Measurements from ENCODE around the gene TBCCD1.
A peak's percentile ranks its signal among the peaks of the same experiment; 100 is the strongest.
"Not testable (repeated sequence)": the region's sequence is repeated elsewhere in the genome, so short reads cannot be mapped to it uniquely, and the experiment has no call there.

TBCCD1 gene

GRCh38 chr3:186570941-186571643 is 4.0 kb upstream of the TBCCD1 start:
- DNase-seq (ENCODE audit: low read depth) = no peak

GRCh38 chr3:186570096-186570940 is 3.2 kb upstream of the TBCCD1 start, which contains the start of gene DNAJB11:
Gene DNAJB11, plus strand, starts transcription at chr3:186570720. Its CDS starts 178 bp downstream, at chr3:186570898.
- TF ChIP-seq CTCF (conservative IDR thresholded peaks at IDR 0.05; ENCODE audit: low read length) = no peak
- peak within 1 kb of the TSS; percentile 90 for H3K4me3 ChIP-seq (ENCODE audit: low read length)
- peak; percentile 100 for DNase-seq (ENCODE audit: low read depth)

More at GRCh38 chr3:186570941-186571643, 4.0 kb upstream of the TBCCD1 start:
- H3K4me3 ChIP-seq (ENCODE audit: low read length) = peak overlapping the region; percentile 90
- no peak for TF ChIP-seq CTCF (conservative IDR thresholded peaks at IDR 0.05; ENCODE audit: low read length)

GRCh38 chr3:186569779-186570095 is 2.6 kb upstream of the TBCCD1 start:
- H3K4me3 ChIP-seq (ENCODE audit: low read length) = peak overlapping the region; percentile 90
- no peak for DNase-seq (ENCODE audit: low read depth)
- TF ChIP-seq CTCF (conservative IDR thresholded peaks at IDR 0.05; ENCODE audit: low read length) = no peak

GRCh38 chr3:186569361-186569760 is 2.2 kb upstream of the TBCCD1 start:
- H3K4me3 ChIP-seq (ENCODE audit: low read length) = peak overlapping the region; percentile 90
- DNase-seq (ENCODE audit: low read depth) = not testable (repeated sequence)

- DNase-seq (ENCODE audit: low read depth) = no peak
- no peak for TF ChIP-seq CTCF (conservative IDR thresholded peaks at IDR 0.05; ENCODE audit: low read length)
- peak overlapping the region; percentile 96 for H3K4me3 ChIP-seq (ENCODE audit: low read length)
Observed at GRCh38 chr3:186566772-186567071, 417 bp downstream of the TBCCD1 start.

GRCh38 chr3:186564586-186564985 is 2.6 kb downstream of the TBCCD1 start:
- H3K4me3 ChIP-seq (ENCODE audit: low read length) = no peak overlapping the region
- no peak for DNase-seq (ENCODE audit: low read depth)
- TF ChIP-seq CTCF (conservative IDR thresholded peaks at IDR 0.05; ENCODE audit: low read length) = no peak

- DNase-seq (ENCODE audit: low read depth) = no peak
- no peak overlapping the region for H3K4me3 ChIP-seq (ENCODE audit: low read length)
- no peak for TF ChIP-seq CTCF (conservative IDR thresholded peaks at IDR 0.05; ENCODE audit: low read length)
Observed at GRCh38 chr3:186552408-186553031, 14.6 kb downstream of the TBCCD1 start.

Data from AG10803 (cell line).